ENCODE results near the gene KBTBD12.
"Not testable (repeated sequence)": the region's sequence is repeated elsewhere in the genome, so short reads cannot be mapped to it uniquely, and the experiment has no call there.

Gene KBTBD12

DNA sequence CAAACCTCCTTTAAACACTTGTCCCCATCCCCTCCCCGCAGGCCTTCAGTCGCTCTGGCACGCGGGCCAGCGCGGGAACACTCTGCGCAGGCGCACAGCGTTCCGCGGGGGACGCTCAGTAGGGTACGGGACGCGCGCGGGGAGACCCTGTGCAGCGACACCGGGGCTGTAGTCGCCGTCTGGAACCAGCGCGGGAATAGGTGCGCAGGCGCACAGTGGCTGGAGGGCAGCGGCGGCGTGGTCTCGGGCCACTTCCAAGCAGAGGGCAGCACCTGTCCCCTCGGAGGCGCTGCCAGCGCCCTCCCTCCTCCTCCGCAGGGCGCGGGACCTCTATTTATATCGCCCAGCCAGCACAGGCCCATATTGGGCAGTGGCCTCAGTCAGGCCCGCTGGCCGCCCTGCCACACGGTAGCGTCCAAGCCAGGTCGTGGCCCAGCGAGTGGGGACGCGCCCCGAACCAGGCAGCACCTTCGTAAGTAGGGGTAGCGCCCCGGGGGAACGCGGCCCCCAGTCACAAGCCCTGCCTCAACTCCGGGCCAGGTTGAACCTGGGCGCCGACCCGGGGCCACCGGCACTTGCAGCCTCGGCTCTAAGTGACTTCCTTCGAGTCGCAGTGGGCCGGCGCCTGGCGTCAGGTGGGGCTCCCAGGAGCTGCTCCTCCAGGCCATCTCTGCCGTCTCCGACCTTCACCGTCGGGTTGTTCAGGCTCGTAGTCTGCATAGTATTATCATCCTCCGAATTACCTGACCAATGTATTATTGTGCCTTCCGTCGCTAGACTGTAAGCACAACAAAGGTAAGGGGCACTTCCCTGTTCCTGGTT, at the start of gene KBTBD12:
Gene KBTBD12 (plus strand): TSS at position 118 of the 822 bp plus-strand sequence. CDS start 7,830 bp downstream, outside the sequence.
- peak within 1 kb of the TSS in 1 of 2 donors; percentile 17 for H3K9ac ChIP-seq (ENCODE audit: low read depth in 1 of 2, low read length in 2 of 2)
- no peak within 1 kb of the TSS for H3K27ac ChIP-seq (ENCODE audit: low read depth, low read length)
- H3K9me3 ChIP-seq (ENCODE audit: control insufficient read depth in 1 of 2, low read length in 2 of 2): peaks cover 0 to 4% of the 10 kb centered on the region in 2 donors
- peak within 1 kb of the TSS; percentile 67 for H3K4me3 ChIP-seq (ENCODE audit: low read depth in 1 of 2, low read length in 2 of 2)
- H3K4me1 ChIP-seq (ENCODE audit: control insufficient read depth in 1 of 2, insufficient read depth in 2 of 2, low read length in 2 of 2): peaks cover 8 to 16% of the 10 kb centered on the region in 2 donors
- no peaks in the 10 kb centered on the region for H3K27me3 ChIP-seq (ENCODE audit: control insufficient read depth in 1 of 2, insufficient read depth in 2 of 2, low read length in 2 of 2)
- no peaks in the 10 kb centered on the region for H3K36me3 ChIP-seq (ENCODE audit: control insufficient read depth in 1 of 2, insufficient read depth in 2 of 2, low read length in 2 of 2)

DNA sequence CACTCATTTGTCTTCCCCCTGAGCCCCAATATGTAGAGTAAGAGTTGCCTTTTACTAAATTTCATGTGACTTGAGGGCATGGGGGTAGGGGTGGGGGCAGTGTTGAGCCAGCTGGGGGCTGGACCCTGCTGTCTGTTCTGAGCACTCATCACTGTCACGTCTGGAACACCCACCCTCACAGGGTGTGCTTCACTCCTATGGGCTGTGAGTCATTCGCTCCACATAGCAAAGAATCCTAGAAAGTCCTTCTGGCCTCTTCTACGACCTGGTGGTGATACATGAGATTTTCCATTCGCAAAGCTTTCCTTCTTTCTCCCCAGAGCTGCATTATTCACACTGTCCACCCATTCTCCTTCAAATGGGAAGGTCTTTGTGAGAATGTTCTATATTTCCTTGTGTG, 49.1 kb upstream of the KBTBD12 start:
- H3K4me3 ChIP-seq (ENCODE audit: low read depth in 1 of 2, low read length in 2 of 2): no peak overlapping the region
- H3K4me1 ChIP-seq (ENCODE audit: control insufficient read depth in 1 of 2, insufficient read depth in 2 of 2, low read length in 2 of 2): no peaks in the 10 kb centered on the region
- no peak overlapping the region for H3K9ac ChIP-seq (ENCODE audit: low read depth in 1 of 2, low read length in 2 of 2)
- H3K9me3 ChIP-seq (ENCODE audit: control insufficient read depth in 1 of 2, low read length in 2 of 2): no peaks in the 10 kb centered on the region
- no peaks in the 10 kb centered on the region for H3K36me3 ChIP-seq (ENCODE audit: control insufficient read depth in 1 of 2, insufficient read depth in 2 of 2, low read length in 2 of 2)
- H3K27me3 ChIP-seq (ENCODE audit: control insufficient read depth in 1 of 2, insufficient read depth in 2 of 2, low read length in 2 of 2): no peaks in the 10 kb centered on the region
- no peak overlapping the region for H3K27ac ChIP-seq (ENCODE audit: low read depth, low read length)

DNA sequence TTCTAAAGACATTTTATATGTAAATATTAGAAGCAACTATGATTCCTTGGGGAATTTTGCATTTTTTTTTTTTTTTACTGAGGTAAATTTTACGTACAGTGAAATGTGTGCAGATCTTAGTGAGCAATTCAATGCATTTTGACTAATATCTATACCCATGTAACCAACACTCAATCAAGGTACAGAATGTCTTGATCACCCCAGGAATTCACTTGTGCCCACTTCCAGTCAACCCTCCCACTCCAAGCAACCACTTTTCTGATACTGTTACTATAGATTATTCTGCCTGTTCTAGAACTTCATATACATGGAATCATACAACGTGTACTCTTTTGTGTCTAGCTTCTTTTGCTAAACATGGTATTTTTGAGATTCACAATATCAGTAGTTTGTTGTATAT, 47.6 kb upstream of the KBTBD12 start:
- no peaks in the 10 kb centered on the region for H3K36me3 ChIP-seq (ENCODE audit: control insufficient read depth in 1 of 2, insufficient read depth in 2 of 2, low read length in 2 of 2)
- no peaks in the 10 kb centered on the region for H3K4me1 ChIP-seq (ENCODE audit: control insufficient read depth in 1 of 2, insufficient read depth in 2 of 2, low read length in 2 of 2)
- H3K9me3 ChIP-seq (ENCODE audit: control insufficient read depth in 1 of 2, low read length in 2 of 2): no peaks in the 10 kb centered on the region
- H3K4me3 ChIP-seq (ENCODE audit: low read depth in 1 of 2, low read length in 2 of 2): no peak overlapping the region
- no peaks in the 10 kb centered on the region for H3K27me3 ChIP-seq (ENCODE audit: control insufficient read depth in 1 of 2, insufficient read depth in 2 of 2, low read length in 2 of 2)
- H3K27ac ChIP-seq (ENCODE audit: low read depth, low read length): no peak overlapping the region
- no peak overlapping the region for H3K9ac ChIP-seq (ENCODE audit: low read depth in 1 of 2, low read length in 2 of 2)

GRCh38 chr3:127867986-127868385, 47.0 kb upstream of the KBTBD12 start:
- no peaks in the 10 kb centered on the region for H3K9me3 ChIP-seq (ENCODE audit: control insufficient read depth in 1 of 2, low read length in 2 of 2)
- no peaks in the 10 kb centered on the region for H3K4me1 ChIP-seq (ENCODE audit: control insufficient read depth in 1 of 2, insufficient read depth in 2 of 2, low read length in 2 of 2)
- no peak overlapping the region for H3K27ac ChIP-seq (ENCODE audit: low read depth, low read length)
- no peak overlapping the region for H3K4me3 ChIP-seq (ENCODE audit: low read depth in 1 of 2, low read length in 2 of 2)
- H3K36me3 ChIP-seq (ENCODE audit: control insufficient read depth in 1 of 2, insufficient read depth in 2 of 2, low read length in 2 of 2): no peaks in the 10 kb centered on the region
- H3K9ac ChIP-seq (ENCODE audit: low read depth in 1 of 2, low read length in 2 of 2): no peak overlapping the region
- no peaks in the 10 kb centered on the region for H3K27me3 ChIP-seq (ENCODE audit: control insufficient read depth in 1 of 2, insufficient read depth in 2 of 2, low read length in 2 of 2)

DNA sequence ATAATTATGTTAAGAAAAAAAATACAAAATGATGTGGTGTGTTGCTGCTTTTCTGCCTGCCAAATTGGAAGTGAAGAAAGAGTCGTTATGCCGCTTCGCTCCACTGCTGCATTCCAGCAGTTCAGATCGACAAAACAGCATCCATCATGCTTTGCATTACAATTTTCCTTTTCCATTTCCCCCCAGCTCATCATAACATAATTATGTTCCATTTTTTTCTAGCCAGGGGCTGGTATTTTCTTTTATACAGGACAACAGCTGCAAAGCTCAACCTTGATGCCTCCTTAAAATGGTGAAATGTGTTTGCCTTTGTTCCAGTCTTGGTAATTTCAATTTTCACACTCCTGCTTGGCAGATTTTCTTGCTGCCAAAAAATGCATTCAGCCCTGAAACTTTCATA, 44.9 kb upstream of the KBTBD12 start:
- H3K27ac ChIP-seq (ENCODE audit: low read depth, low read length): no peak overlapping the region
- H3K27me3 ChIP-seq (ENCODE audit: control insufficient read depth in 1 of 2, insufficient read depth in 2 of 2, low read length in 2 of 2): no peaks in the 10 kb centered on the region
- H3K4me1 ChIP-seq (ENCODE audit: control insufficient read depth in 1 of 2, insufficient read depth in 2 of 2, low read length in 2 of 2): no peaks in the 10 kb centered on the region
- no peak overlapping the region for H3K9ac ChIP-seq (ENCODE audit: low read depth in 1 of 2, low read length in 2 of 2)
- H3K4me3 ChIP-seq (ENCODE audit: low read depth in 1 of 2, low read length in 2 of 2): no peak overlapping the region
- no peaks in the 10 kb centered on the region for H3K36me3 ChIP-seq (ENCODE audit: control insufficient read depth in 1 of 2, insufficient read depth in 2 of 2, low read length in 2 of 2)
- no peaks in the 10 kb centered on the region for H3K9me3 ChIP-seq (ENCODE audit: control insufficient read depth in 1 of 2, low read length in 2 of 2)

DNA sequence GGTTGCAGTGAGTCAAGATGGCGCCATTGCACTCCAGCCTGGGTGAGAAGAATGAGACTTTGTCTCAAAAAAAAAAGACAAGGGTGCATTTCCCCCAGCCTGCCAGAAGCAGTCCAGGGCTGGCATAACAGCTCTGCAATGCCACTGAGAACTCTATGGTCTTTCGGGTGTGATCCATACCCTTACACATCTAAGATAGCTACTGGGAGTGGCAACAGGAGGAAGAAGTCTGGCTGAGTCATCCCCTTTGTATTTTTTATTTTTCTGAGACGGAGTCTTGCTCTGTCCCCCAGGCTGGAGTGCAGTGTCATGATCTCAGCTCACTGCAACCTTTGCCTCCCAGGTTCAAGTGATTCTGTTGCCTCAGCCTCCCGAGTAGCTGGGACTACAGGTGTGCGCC, 40.9 kb upstream of the KBTBD12 start:
- not testable (repeated sequence) for H3K4me1 ChIP-seq (ENCODE audit: control insufficient read depth in 1 of 2, insufficient read depth in 2 of 2, low read length in 2 of 2); H3K36me3 ChIP-seq (ENCODE audit: control insufficient read depth in 1 of 2, insufficient read depth in 2 of 2, low read length in 2 of 2); H3K9ac ChIP-seq (ENCODE audit: low read depth in 1 of 2, low read length in 2 of 2); H3K27ac ChIP-seq (ENCODE audit: low read depth, low read length); H3K4me3 ChIP-seq (ENCODE audit: low read depth in 1 of 2, low read length in 2 of 2); H3K27me3 ChIP-seq (ENCODE audit: control insufficient read depth in 1 of 2, insufficient read depth in 2 of 2, low read length in 2 of 2); H3K9me3 ChIP-seq (ENCODE audit: control insufficient read depth in 1 of 2, low read length in 2 of 2)

DNA sequence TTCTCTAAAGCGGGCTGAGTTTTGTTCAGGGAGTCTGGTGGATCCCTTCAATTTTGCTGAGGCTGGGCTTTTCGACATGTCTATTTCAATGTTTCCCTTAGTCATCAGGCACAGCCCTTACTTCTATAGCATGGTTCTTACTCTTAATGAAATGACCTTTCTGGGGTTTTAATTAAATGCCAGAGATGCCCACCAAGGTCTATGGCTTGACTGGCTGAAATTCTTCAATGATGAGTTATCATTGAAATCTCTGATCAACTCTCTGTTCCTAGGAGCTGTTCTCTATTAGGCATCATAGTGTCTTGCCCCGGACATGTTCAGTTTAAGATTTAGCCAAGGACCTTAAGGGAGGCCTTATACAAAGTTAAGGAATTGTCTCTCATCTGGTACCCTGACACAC, 33.4 kb upstream of the KBTBD12 start:
- no peak overlapping the region for H3K9ac ChIP-seq (ENCODE audit: low read depth in 1 of 2, low read length in 2 of 2)
- no peaks in the 10 kb centered on the region for H3K27me3 ChIP-seq (ENCODE audit: control insufficient read depth in 1 of 2, insufficient read depth in 2 of 2, low read length in 2 of 2)
- no peak overlapping the region for H3K27ac ChIP-seq (ENCODE audit: low read depth, low read length)
- no peaks in the 10 kb centered on the region for H3K4me1 ChIP-seq (ENCODE audit: control insufficient read depth in 1 of 2, insufficient read depth in 2 of 2, low read length in 2 of 2)
- no peaks in the 10 kb centered on the region for H3K36me3 ChIP-seq (ENCODE audit: control insufficient read depth in 1 of 2, insufficient read depth in 2 of 2, low read length in 2 of 2)
- H3K9me3 ChIP-seq (ENCODE audit: control insufficient read depth in 1 of 2, low read length in 2 of 2): no peaks in the 10 kb centered on the region
- H3K4me3 ChIP-seq (ENCODE audit: low read depth in 1 of 2, low read length in 2 of 2): no peak overlapping the region

DNA sequence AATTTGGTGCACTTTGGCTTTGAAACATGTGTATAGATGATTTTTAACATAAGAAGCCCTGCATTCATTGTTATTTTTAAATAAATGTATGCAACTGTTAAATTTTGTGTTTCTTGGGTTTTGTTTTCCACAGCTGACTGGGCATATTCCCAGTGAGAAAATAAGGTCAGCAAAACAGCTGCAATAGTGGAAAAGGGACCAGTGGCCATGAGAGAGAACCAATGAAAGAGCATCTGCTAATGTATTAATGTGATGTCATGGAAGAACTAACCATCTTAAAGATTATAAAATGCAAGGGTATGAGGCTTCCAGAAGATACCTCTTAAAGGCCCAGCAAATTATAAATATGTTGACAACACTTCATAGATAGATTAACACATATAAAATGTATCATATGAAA, 31.0 kb upstream of the KBTBD12 start:
- Histone ChIP-seq H3K4me3 (ENCODE audit: low read depth in 1 of 2, low read length in 2 of 2) (no peak overlapping the region), H3K36me3 (ENCODE audit: control insufficient read depth in 1 of 2, insufficient read depth in 2 of 2, low read length in 2 of 2) (no peaks in the 10 kb centered on the region), H3K9me3 (ENCODE audit: control insufficient read depth in 1 of 2, low read length in 2 of 2) (no peaks in the 10 kb centered on the region), H3K27me3 (ENCODE audit: control insufficient read depth in 1 of 2, insufficient read depth in 2 of 2, low read length in 2 of 2) (no peaks in the 10 kb centered on the region), H3K9ac (ENCODE audit: low read depth in 1 of 2, low read length in 2 of 2) (no peak overlapping the region), H3K4me1 (ENCODE audit: control insufficient read depth in 1 of 2, insufficient read depth in 2 of 2, low read length in 2 of 2) (no peaks in the 10 kb centered on the region), H3K27ac (ENCODE audit: low read depth, low read length) (no peak overlapping the region)

DNA sequence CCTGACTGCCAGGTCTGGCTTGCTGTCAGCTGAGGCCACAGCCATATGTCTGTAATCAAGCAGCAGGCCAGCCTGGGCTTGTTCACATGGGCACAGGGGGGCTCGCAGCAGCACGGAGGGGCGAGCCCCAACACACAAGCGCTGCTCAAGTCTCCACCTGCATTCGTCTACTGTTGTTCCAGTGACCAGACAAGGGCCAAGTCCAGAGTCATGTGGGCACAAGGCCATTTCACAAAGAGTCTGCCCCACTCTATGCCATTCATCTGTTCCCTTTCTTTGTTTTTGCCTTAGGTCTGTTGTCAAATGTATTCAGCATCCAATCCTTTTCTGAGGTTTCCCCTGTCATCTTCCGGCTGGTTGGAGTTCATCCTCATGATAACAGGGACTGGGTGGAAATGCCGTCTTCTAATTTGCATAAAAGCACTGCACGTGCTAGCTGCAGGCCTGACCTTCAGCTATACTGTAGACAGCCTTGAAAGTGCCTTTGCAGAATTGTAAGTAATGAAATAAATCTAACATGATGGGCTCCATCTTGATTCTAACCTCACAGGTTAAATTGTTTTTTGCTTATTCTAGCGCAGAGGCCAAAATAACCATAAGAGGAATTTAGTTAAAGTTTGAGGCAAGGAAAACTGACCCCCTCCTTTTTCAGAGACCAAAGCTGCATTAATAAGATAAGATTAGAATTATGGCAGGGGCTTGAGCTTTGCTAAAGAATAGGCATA, 28.6 kb upstream of the KBTBD12 start:
- Histone ChIP-seq H3K4me3 (ENCODE audit: low read depth in 1 of 2, low read length in 2 of 2) (no peak overlapping the region), H3K9ac (ENCODE audit: low read depth in 1 of 2, low read length in 2 of 2) (no peak overlapping the region), H3K9me3 (ENCODE audit: control insufficient read depth in 1 of 2, low read length in 2 of 2) (peaks cover 1 to 7% of the 10 kb centered on the region in 2 donors), H3K27ac (ENCODE audit: low read depth, low read length) (no peak overlapping the region), H3K4me1 (ENCODE audit: control insufficient read depth in 1 of 2, insufficient read depth in 2 of 2, low read length in 2 of 2) (no peaks in the 10 kb centered on the region), H3K36me3 (ENCODE audit: control insufficient read depth in 1 of 2, insufficient read depth in 2 of 2, low read length in 2 of 2) (no peaks in the 10 kb centered on the region), H3K27me3 (ENCODE audit: control insufficient read depth in 1 of 2, insufficient read depth in 2 of 2, low read length in 2 of 2) (no peaks in the 10 kb centered on the region)

GRCh38 chr3:127886956-127887231, 28.1 kb upstream of the KBTBD12 start:
- Histone ChIP-seq H3K9me3 (ENCODE audit: control insufficient read depth in 1 of 2, low read length in 2 of 2) (peaks cover 4 to 10% of the 10 kb centered on the region in 2 donors), H3K4me1 (ENCODE audit: control insufficient read depth in 1 of 2, insufficient read depth in 2 of 2, low read length in 2 of 2) (no peaks in the 10 kb centered on the region), H3K9ac (ENCODE audit: low read depth in 1 of 2, low read length in 2 of 2) (no peak overlapping the region), H3K27me3 (ENCODE audit: control insufficient read depth in 1 of 2, insufficient read depth in 2 of 2, low read length in 2 of 2) (no peaks in the 10 kb centered on the region), H3K27ac (ENCODE audit: low read depth, low read length) (no peak overlapping the region), H3K36me3 (ENCODE audit: control insufficient read depth in 1 of 2, insufficient read depth in 2 of 2, low read length in 2 of 2) (no peaks in the 10 kb centered on the region), H3K4me3 (ENCODE audit: low read depth in 1 of 2, low read length in 2 of 2) (no peak overlapping the region)
